ENCODE data around the gene RAB3D.

- TF ChIP-seq CTCF (IDR thresholded peaks at IDR 0.05; ENCODE audit: insufficient read depth, low read length, poor library complexity, severe bottlenecking), result no peak
- no peak for TF ChIP-seq EZH2phosphoT487 (conservative IDR thresholded peaks at IDR 0.05; ENCODE audit: low read length)
Measured at GRCh38 chr19:11377756-11378155, 38.3 kb upstream of the RAB3D start.

Measured in SU-DHL-6 (cell line).